Osteocyte (in vitro differentiated cells): ENCODE measurements around the gene WDFY3. TPM values are rescaled to one million over a fixed set of nuclear protein-coding genes. Genes with fewer than 3 reads are reported as not detected.

Experiments
- DNase-seq: peaks from one replicate; pipeline ENCODE4 v3.0.0; 2021; ENCODE audit warnings: mixed read lengths; ENCODE audit not compliant: unreplicated experiment; ENCODE audit errors: extremely low spot score
- H3K27ac Mint-ChIP-seq: one replicate; pipeline ENCODE4 v1.8.0; 2021; ENCODE audit warnings: mild to moderate bottlenecking, mixed read lengths; ENCODE audit not compliant: unreplicated experiment
- H3K27me3 Mint-ChIP-seq: one replicate; pipeline ENCODE4 v1.8.0; 2021; ENCODE audit warnings: mixed read lengths; ENCODE audit not compliant: unreplicated experiment
- H3K36me3 Mint-ChIP-seq: one replicate; pipeline ENCODE4 v1.8.0; 2021; ENCODE audit warnings: mixed read lengths; ENCODE audit not compliant: unreplicated experiment
- H3K4me1 Mint-ChIP-seq: one replicate; pipeline ENCODE4 v1.8.0; 2021; ENCODE audit warnings: mixed read lengths; ENCODE audit not compliant: unreplicated experiment
- H3K4me3 Mint-ChIP-seq: one replicate; pipeline ENCODE4 v1.8.0; 2021; ENCODE audit warnings: mild to moderate bottlenecking, moderate library complexity, mixed read lengths; ENCODE audit not compliant: unreplicated experiment
- H3K9me3 Mint-ChIP-seq: one replicate; pipeline ENCODE4 v1.8.0; 2021; ENCODE audit warnings: mixed read lengths; ENCODE audit not compliant: unreplicated experiment
- total RNA-seq: library from RNA; stranded (reverse); gene quantifications from 2 replicates; pipeline ENCODE4 v1.2.1, GENCODE V29; 2021
- TF ChIP-seq, protein P1 (sequence below): fragments of 200-600 bp; sonication (generic); IDR thresholded peaks from 2 replicates; pipeline ENCODE4 v1.5.0; 2021; ENCODE audit warnings: antibody characterized with exemption, mild to moderate bottlenecking, moderate library complexity

WDFY3 gene
- total RNA-seq, 1 donor from 2014 or later = 91.4 TPM

GRCh38 chr4:84967243-84967690 is 777 bp upstream of the WDFY3 start:
- DNase-seq = no peak
- Mint-ChIP-seq H3K4me3 (peak overlapping the region; percentile 99), H3K27ac (peak overlapping the region; percentile 98), H3K9me3 (no peaks in the 10 kb centered on the region), H3K4me1 (peaks cover 22% of the 10 kb centered on the region), H3K36me3 (peaks cover under 1% of the 10 kb centered on the region), H3K27me3 (no peaks in the 10 kb centered on the region)
- TF ChIP-seq, protein P1, sequence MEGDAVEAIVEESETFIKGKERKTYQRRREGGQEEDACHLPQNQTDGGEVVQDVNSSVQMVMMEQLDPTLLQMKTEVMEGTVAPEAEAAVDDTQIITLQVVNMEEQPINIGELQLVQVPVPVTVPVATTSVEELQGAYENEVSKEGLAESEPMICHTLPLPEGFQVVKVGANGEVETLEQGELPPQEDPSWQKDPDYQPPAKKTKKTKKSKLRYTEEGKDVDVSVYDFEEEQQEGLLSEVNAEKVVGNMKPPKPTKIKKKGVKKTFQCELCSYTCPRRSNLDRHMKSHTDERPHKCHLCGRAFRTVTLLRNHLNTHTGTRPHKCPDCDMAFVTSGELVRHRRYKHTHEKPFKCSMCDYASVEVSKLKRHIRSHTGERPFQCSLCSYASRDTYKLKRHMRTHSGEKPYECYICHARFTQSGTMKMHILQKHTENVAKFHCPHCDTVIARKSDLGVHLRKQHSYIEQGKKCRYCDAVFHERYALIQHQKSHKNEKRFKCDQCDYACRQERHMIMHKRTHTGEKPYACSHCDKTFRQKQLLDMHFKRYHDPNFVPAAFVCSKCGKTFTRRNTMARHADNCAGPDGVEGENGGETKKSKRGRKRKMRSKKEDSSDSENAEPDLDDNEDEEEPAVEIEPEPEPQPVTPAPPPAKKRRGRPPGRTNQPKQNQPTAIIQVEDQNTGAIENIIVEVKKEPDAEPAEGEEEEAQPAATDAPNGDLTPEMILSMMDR = no peak

GRCh38 chr4:84965553-84966381 is 723 bp downstream of the WDFY3 start:
- Mint-ChIP-seq H3K4me1 (peaks cover 26% of the 10 kb centered on the region), H3K9me3 (no peaks in the 10 kb centered on the region), H3K4me3 (peak overlapping the region; percentile 83), H3K36me3 (peaks cover 2% of the 10 kb centered on the region), H3K27me3 (no peaks in the 10 kb centered on the region), H3K27ac (peak overlapping the region; percentile 79)
- DNase-seq = peak; percentile 86
- TF ChIP-seq, protein P1 = peak; percentile 30

- peaks cover 2% of the 10 kb centered on the region for H3K36me3 Mint-ChIP-seq
- no peak for DNase-seq
- H3K27ac Mint-ChIP-seq = peak overlapping the region; percentile 79
- H3K27me3 Mint-ChIP-seq = no peaks in the 10 kb centered on the region
- peaks cover 28% of the 10 kb centered on the region for H3K4me1 Mint-ChIP-seq
- H3K4me3 Mint-ChIP-seq = peak overlapping the region; percentile 83
- TF ChIP-seq, protein P1 = no peak
- no peaks in the 10 kb centered on the region for H3K9me3 Mint-ChIP-seq
Observed at GRCh38 chr4:84964995-84965552, 1.4 kb downstream of the WDFY3 start.

GRCh38 chr4:84962102-84962501 is 4.4 kb downstream of the WDFY3 start:
- Mint-ChIP-seq H3K4me1 (peaks cover 45% of the 10 kb centered on the region), H3K27me3 (no peaks in the 10 kb centered on the region), H3K36me3 (peaks cover 2% of the 10 kb centered on the region), H3K9me3 (no peaks in the 10 kb centered on the region), H3K27ac (no peak overlapping the region), H3K4me3 (no peak overlapping the region)
- TF ChIP-seq, protein P1 = no peak
- DNase-seq = no peak

- Mint-ChIP-seq H3K4me3 (no peak overlapping the region), H3K27ac (no peak overlapping the region), H3K4me1 (peaks cover 36% of the 10 kb centered on the region), H3K27me3 (no peaks in the 10 kb centered on the region), H3K9me3 (no peaks in the 10 kb centered on the region), H3K36me3 (peaks cover 2% of the 10 kb centered on the region)
- TF ChIP-seq, protein P1 = no peak
- DNase-seq = no peak
Observed at GRCh38 chr4:84958434-84958833, 8.1 kb downstream of the WDFY3 start.
